ENCODE data around the gene DENND4A.

DNA sequence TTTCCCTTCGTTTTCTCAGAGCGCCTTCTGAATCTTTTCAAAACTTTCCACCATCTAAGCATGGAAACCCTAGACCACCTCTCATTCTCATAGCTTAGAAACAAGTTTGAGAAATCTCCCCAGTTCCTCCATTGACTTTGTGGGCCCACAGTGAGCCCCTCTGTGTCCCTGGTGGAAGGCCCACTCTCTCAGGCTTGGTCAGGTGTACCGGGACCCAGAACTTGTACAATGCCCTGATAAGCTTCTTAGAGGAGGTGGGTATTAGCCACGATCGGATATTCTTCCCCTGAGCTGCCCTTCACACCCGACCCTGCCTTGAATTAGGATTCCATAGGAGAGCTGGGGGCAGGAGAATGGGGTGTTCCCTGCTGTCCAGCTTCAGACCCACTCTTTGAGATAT lies 170.5 kb downstream of the DENND4A start, which contains the start of gene SLC24A1:
- TF ChIP-seq CTCF (IDR thresholded peaks at IDR 0.05 in 4 of 5, conservative IDR thresholded peaks at IDR 0.05 in 1 of 5) (no peak), POLR2A (IDR thresholded peaks at IDR 0.05) (no peak)
